PC-9 (cell line): ENCODE data around the gene ISG15. TPM values are rescaled to one million over a fixed set of nuclear protein-coding genes. Genes with fewer than 3 reads are reported as not detected.

Experiments
- BruUV-seq: library from RNA; stranded (reverse); fragments of 400-500 nt; replicated peaks from 2 replicates; lab custom pipeline; 2021; lab: Mats Ljungman, UMichigan
- CTCF ChIA-PET: fragments of 300-600 bp; sonication (Branson Sonifier 250); formaldehyde crosslinking; loops from one replicate; lab custom pipeline; 2022; ENCODE audit warnings: antibody characterized with exemption; lab: Charles Lee
- POLR2A ChIA-PET: fragments of 300-600 bp; sonication (Branson Sonifier 250); formaldehyde crosslinking; loops from one replicate; lab custom pipeline; 2022; ENCODE audit warnings: antibody characterized with exemption; ENCODE audit not compliant: unreplicated experiment; lab: Charles Lee
- DNase-seq, 2 experiments: peaks; one replicate each; pipeline versions ENCODE4 v3.0.0 to v3.0.0-alpha.2; 2015 to 2022; ENCODE audit warnings: mixed read lengths in 1 of 2
- H2AFZ ChIP-seq: fragments of 200-600 bp; sonication (generic); 2 replicates; pipeline ENCODE4 v1.8.1; 2017; ENCODE audit warnings: antibody characterized with exemption
- H3F3A ChIP-seq: fragments of 200-600 bp; sonication (generic); 2 replicates; pipeline ENCODE4 v1.8.1; 2017; ENCODE audit warnings: antibody characterized with exemption, mild to moderate bottlenecking, low read depth; ENCODE audit not compliant: insufficient read depth
- H3K27ac ChIP-seq: fragments of 200-600 bp; sonication (generic); 2 replicates; pipeline ENCODE4 v1.6.1; 2016; ENCODE audit warnings: mixed run types
- H3K27me3 ChIP-seq: fragments of 200-600 bp; sonication (generic); 2 replicates; pipeline ENCODE4 v1.6.1; 2016; ENCODE audit warnings: low read depth, mixed run types; ENCODE audit not compliant: insufficient read depth
- H3K36me3 ChIP-seq: fragments of 200-600 bp; sonication (generic); 2 replicates; pipeline ENCODE4 v1.6.1; 2016; ENCODE audit warnings: low read depth, mixed run types
- H3K4me1 ChIP-seq: fragments of 200-600 bp; sonication (generic); replicated peaks from 2 replicates; pipeline ENCODE4 v1.6.1; 2016; ENCODE audit warnings: mixed run types; ENCODE audit not compliant: insufficient read depth
- H3K4me2 ChIP-seq: fragments of 200-600 bp; sonication (generic); 2 replicates; pipeline ENCODE4 v1.6.1; 2017; ENCODE audit warnings: mixed run types
- H3K4me3 ChIP-seq: fragments of 200-600 bp; sonication (generic); 2 replicates; pipeline ENCODE4 v1.6.1; 2016; ENCODE audit warnings: mixed run types
- H3K79me2 ChIP-seq: fragments of 200-600 bp; sonication (generic); 2 replicates; pipeline ENCODE4 v1.6.1; 2017; ENCODE audit warnings: low read depth, mixed run types
- H3K9me2 ChIP-seq: fragments of 200-600 bp; sonication (generic); 2 replicates; pipeline ENCODE4 v1.8.1; 2017; ENCODE audit warnings: mild to moderate bottlenecking; ENCODE audit not compliant: insufficient read depth
- H3K9me3 ChIP-seq: fragments of 200-600 bp; sonication (generic); 2 replicates; pipeline ENCODE4 v1.8.1; 2016; ENCODE audit warnings: low read depth; ENCODE audit not compliant: insufficient read depth
- H4K20me1 ChIP-seq: fragments of 200-600 bp; sonication (generic); 2 replicates; pipeline ENCODE4 v1.8.1; 2017; ENCODE audit not compliant: insufficient read depth
- CTCF ChIP-seq: fragments of 200-600 bp; sonication (generic); conservative IDR thresholded peaks from 2 replicates; pipeline ENCODE4 v1.6.1; 2017; ENCODE audit warnings: mixed run types, antibody characterized with exemption, mild to moderate bottlenecking, moderate library complexity
- EZH2 ChIP-seq: fragments of 200-600 bp; sonication (generic); IDR thresholded peaks from 2 replicates; pipeline ENCODE4 v1.8.0; 2017; ENCODE audit warnings: antibody characterized with exemption, low read depth
- intact Hi-C: fragments of 100-400 bp; cut with micrococcal nuclease; formaldehyde crosslinking; loops from one replicate; pipeline ENCODE4 v1.10.0; 2022; ENCODE audit not compliant: unreplicated experiment
- total RNA-seq: library from RNA; stranded (reverse); gene quantifications from 2 replicates; pipeline ENCODE4 v1.2.3, GENCODE V29; 2021

The ISG15 gene
- total RNA-seq, 1 experiment from 2014 or later, result 20.9 TPM

DNA sequence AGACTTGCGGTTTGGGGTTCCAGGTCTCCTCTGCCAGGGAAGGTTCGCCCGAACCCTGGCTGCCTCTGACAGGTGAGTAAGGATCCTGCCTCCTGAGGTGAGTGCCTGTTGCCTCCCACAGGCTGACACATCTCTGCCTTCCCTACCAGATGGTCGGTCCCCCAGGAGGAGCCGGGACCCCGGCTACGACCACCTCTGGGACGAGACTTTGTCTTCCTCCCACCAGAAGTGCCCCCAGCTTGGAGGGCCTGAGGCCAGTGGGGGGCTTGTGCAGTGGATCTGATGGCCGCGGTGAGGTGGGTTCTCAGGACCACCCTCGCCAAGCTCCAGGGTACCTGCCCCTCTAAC lies 39.0 kb upstream of the ISG15 start:
- no peak for DNase-seq
- Histone ChIP-seq H3K4me2 (no peak overlapping the region), H3K4me1 (peaks cover 13% of the 10 kb centered on the region), H3K79me2 (no peaks in the 10 kb centered on the region), H3K9me3 (no peaks in the 10 kb centered on the region), H3K36me3 (no peaks in the 10 kb centered on the region), H3F3A (peaks cover 34% of the 10 kb centered on the region), H2AFZ (no peak overlapping the region), H3K9me2 (no peaks in the 10 kb centered on the region), H3K4me3 (no peak overlapping the region), H3K27ac (no peak overlapping the region), H4K20me1 (no peaks in the 10 kb centered on the region), H3K27me3 (no peaks in the 10 kb centered on the region)
- no peak for TF ChIP-seq EZH2
- no peak for TF ChIP-seq CTCF
- CTCF ChIA-PET, result no interaction called here
- intact Hi-C loops, result no loop called here
- POLR2A ChIA-PET, result no interaction called here
- no TSS peak for BruUV-seq

GRCh38 chr1:974687-975328 lies 38.5 kb upstream of the ISG15 start:
- Histone ChIP-seq H3K27me3 (no peaks in the 10 kb centered on the region), H3K36me3 (no peaks in the 10 kb centered on the region), H3K4me3 (no peak overlapping the region; the same call in 1 of the 2 replicates), H3K4me1 (peaks cover 13% of the 10 kb centered on the region), H3K79me2 (no peaks in the 10 kb centered on the region), H4K20me1 (no peaks in the 10 kb centered on the region), H3F3A (peaks cover 33% of the 10 kb centered on the region), H3K4me2 (peak overlapping the region; percentile 99; the same call in 1 of the 2 replicates), H3K9me3 (no peaks in the 10 kb centered on the region), H3K27ac (no peak overlapping the region), H3K9me2 (no peaks in the 10 kb centered on the region), H2AFZ (no peak overlapping the region)
- intact Hi-C loops, result no loop called here
- no TSS peak for BruUV-seq
- ChIA-PET POLR2A (no interaction called here), CTCF (no interaction called here)
- TF ChIP-seq CTCF (no peak), EZH2 (no peak)
- no peak for DNase-seq

DNA sequence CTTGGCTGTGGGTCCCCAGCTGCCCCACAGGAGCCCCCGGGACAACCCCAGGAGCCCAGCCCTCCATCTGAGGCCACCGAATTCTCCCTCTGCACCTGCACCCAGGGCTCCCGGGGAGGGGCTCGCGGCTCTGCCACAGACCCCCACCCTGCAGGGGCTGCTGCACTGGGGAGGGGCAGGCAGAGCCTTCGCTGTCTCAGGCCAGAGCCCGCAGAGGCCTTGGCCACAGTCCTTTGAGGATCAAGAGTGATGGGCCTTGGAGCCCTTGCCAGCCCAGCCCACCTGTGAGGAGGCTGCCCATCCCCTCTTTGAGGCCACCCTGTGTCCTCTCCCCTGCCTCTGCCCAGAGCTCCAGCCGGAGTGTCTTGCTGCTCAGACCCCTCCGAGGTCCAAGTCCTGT lies 37.9 kb upstream of the ISG15 start:
- peak overlapping the region; percentile 59; the same call in 1 of the 2 replicates for H3K27ac ChIP-seq
- H3K4me3 ChIP-seq, result peak overlapping the region; percentile 62; the same call in 1 of the 2 replicates
- no peaks in the 10 kb centered on the region for H4K20me1 ChIP-seq
- no peaks in the 10 kb centered on the region for H3K27me3 ChIP-seq
- H3F3A ChIP-seq, result peaks cover 33% of the 10 kb centered on the region
- no peaks in the 10 kb centered on the region for H3K36me3 ChIP-seq
- TF ChIP-seq EZH2 (no peak), CTCF (no peak)
- peak overlapping the region; percentile 99 for H3K4me2 ChIP-seq
- POLR2A ChIA-PET, result no interaction called here
- no peak for DNase-seq
- H3K9me3 ChIP-seq, result no peaks in the 10 kb centered on the region
- no peaks in the 10 kb centered on the region for H3K79me2 ChIP-seq
- no peaks in the 10 kb centered on the region for H3K9me2 ChIP-seq
- peaks cover 13% of the 10 kb centered on the region for H3K4me1 ChIP-seq
- no peak overlapping the region for H2AFZ ChIP-seq
- BruUV-seq, result no TSS peak
- intact Hi-C loops, result no loop called here
- CTCF ChIA-PET, result no interaction called here
